HepG2 (cell line): ENCODE results near the gene NRK. TPM values are rescaled to one million over a fixed set of nuclear protein-coding genes. Genes with fewer than 3 reads are reported as not detected.

ENCODE experiments used
- ATAC-seq: fragments of 200-7000 bp; cut with Tn5 transposase; 3 replicates; pipeline ENCODE4 v1.9.1; 2020; ENCODE audit warnings: mild to moderate bottlenecking, moderate library complexity
- BruUV-seq: library from RNA; stranded (reverse); fragments of 400-500 nt; replicated peaks from 2 replicates; lab custom pipeline; 2021; lab: Mats Ljungman, UMichigan
- CTCF ChIA-PET: fragments of 300-600 bp; formaldehyde crosslinking; extraction: SDS; loops from one replicate; lab custom pipeline; 2021; ENCODE audit warnings: low total read pairs, inconsistent platforms, low intra/inter-chr PET ratio; lab: Yijun Ruan, JAX
- POLR2A ChIA-PET: fragments of 350-600 bp; sonication (Branson Sonifier 250); formaldehyde crosslinking; loops from one replicate; lab custom pipeline; 2020; ENCODE audit warnings: antibody characterized with exemption, inconsistent platforms; lab: Yijun Ruan, JAX
- DNase-seq: peaks from one replicate; pipeline ENCODE4 v3.0.0-alpha.2; 2015; ENCODE audit warnings: low spot score
- FAIRE-seq: peaks from 3 replicates; lab custom pipeline; 2011; peaks lifted over from hg19 to GRCh38; lab: Jason Lieb, UNC
- H2AFZ ChIP-seq: one replicate; pipeline ENCODE4 v1.6.1; 2011; ENCODE audit warnings: low read length, inconsistent platforms
- H3K27ac ChIP-seq: fragments of 300-600 bp; 3 replicates; pipeline ENCODE4 v1.8.0; 2011; ENCODE audit warnings: mixed run types, mild to moderate bottlenecking, mixed read lengths, low read length, inconsistent platforms; ENCODE audit not compliant: insufficient read depth; ENCODE audit errors: extremely low read length
- H3K27me3 ChIP-seq, 2 experiments: fragments of 200-600 bp in 1 of 2; 2 replicates in 1 of 2; 3 replicates in 1 of 2; pipeline versions ENCODE4 v1.6.0 to v1.8.0; 2011; ENCODE audit warnings: low read length in 2 of 2, mild to moderate bottlenecking in 2 of 2, moderate library complexity in 2 of 2, inconsistent platforms in 1 of 2; ENCODE audit not compliant: insufficient read depth in 2 of 2, control insufficient read depth in 1 of 2
- H3K36me3 ChIP-seq, 2 experiments: fragments of 200-600 bp in 1 of 2; replicated peaks in 1 of 2; 2 replicates in 1 of 2; 3 replicates in 1 of 2; pipeline versions ENCODE4 v1.5.1 to v1.8.0; 2011; ENCODE audit warnings: low read length in 2 of 2, inconsistent platforms in 1 of 2; ENCODE audit not compliant: insufficient read depth in 2 of 2, control insufficient read depth in 1 of 2
- H3K4me1 ChIP-seq: 2 replicates; pipeline ENCODE4 v1.5.1; 2012; ENCODE audit warnings: low read length, inconsistent platforms; ENCODE audit not compliant: insufficient read depth
- H3K4me2 ChIP-seq: 2 replicates; pipeline ENCODE4 v1.6.0; 2011; ENCODE audit warnings: low read depth, low read length, inconsistent platforms
- H3K4me3 ChIP-seq, 3 experiments: fragments of 200-600 bp in 1 of 3; sonication (generic), shearing (Covaris generic) in 1 of 3; replicated peaks in 1 of 3; 2 replicates each; pipeline ENCODE4 v1.5.1; 2011 to 2016; ENCODE audit warnings: low read length in 3 of 3, inconsistent platforms in 2 of 3, low read depth in 2 of 3, mild to moderate bottlenecking in 2 of 3, control low read depth in 1 of 3, mixed read lengths in 1 of 3; ENCODE audit not compliant: insufficient read depth in 1 of 3
- H3K79me2 ChIP-seq: one replicate; pipeline ENCODE4 v1.6.1; 2011; ENCODE audit warnings: low read length, inconsistent platforms; ENCODE audit not compliant: insufficient read depth
- H3K9ac ChIP-seq: 2 replicates; pipeline ENCODE4 v1.6.0; 2011; ENCODE audit warnings: mild to moderate bottlenecking, low read depth, low read length, inconsistent platforms; ENCODE audit not compliant: insufficient read depth
- H3K9me3 ChIP-seq: 2 replicates; pipeline ENCODE4 v1.5.1; 2012; ENCODE audit warnings: mild to moderate bottlenecking, low read length
- H4K20me1 ChIP-seq: 2 replicates; pipeline ENCODE4 v1.6.0; 2011; ENCODE audit warnings: inconsistent platforms, mild to moderate bottlenecking, low read length, moderate library complexity; ENCODE audit not compliant: insufficient read depth
- CEBPB ChIP-seq: IDR thresholded peaks from 2 replicates; pipeline ENCODE4 v1.6.1; 2011; ENCODE audit warnings: low read depth, low read length, improper control_type of control experiment, borderline replicate concordance
- KDM2A ChIP-seq: sonication (generic); formaldehyde crosslinking; IDR thresholded peaks from 2 replicates; pipeline ENCODE4 v1.4.0; 2020; ENCODE audit warnings: low read depth, missing genetic modification reagents, borderline replicate concordance
- NPAS2 ChIP-seq: sonication (generic); formaldehyde crosslinking; IDR thresholded peaks from 2 replicates; pipeline ENCODE4 v1.8.0; 2022; ENCODE audit warnings: mild to moderate bottlenecking, missing genetic modification reagents, borderline replicate concordance
- RFXANK ChIP-seq: IDR thresholded peaks from 2 replicates; pipeline ENCODE4 v1.6.1; 2016
- ZNF232 ChIP-seq: sonication (generic); formaldehyde crosslinking; IDR thresholded peaks from 2 replicates; pipeline ENCODE4 v1.4.0; 2020; ENCODE audit warnings: missing genetic modification reagents, borderline replicate concordance
- ZNF597 ChIP-seq: sonication (generic); formaldehyde crosslinking; IDR thresholded peaks from 2 replicates; pipeline ENCODE4 v1.5.0; 2020; ENCODE audit warnings: missing genetic modification reagents
- WGBS: methylation state at CpG from one replicate; pipeline ENCODE4 v1.1.6; 2017; ENCODE audit warnings: low lambda C conversion rate; 5-methylcytosine and 5-hydroxymethylcytosine counted together
- in situ Hi-C: cut with HindIII; loops from 2 replicates; pipeline ENCODE4 v1.10.0; 2017; ENCODE audit warnings: low pct_unique_long_range_greater_than_20kb; ENCODE audit not compliant: extremely low pct_ligation_motif_present
- intact Hi-C: fragments of 100-400 bp; cut with micrococcal nuclease; formaldehyde crosslinking; loops from one replicate; pipeline ENCODE4 v1.10.0; 2022; ENCODE audit not compliant: unreplicated experiment
- polyA plus RNA-seq, 8 experiments: library from polyadenylated mRNA; depleted of rRNA in 3 of 8; stranded (reverse) in 7 of 8; unstranded in 1 of 8; fragments of >200 nt; fragmentation: Illumina TruSeq in 4 of 8; extraction: Trizol in 4 of 8; gene quantifications; 2 replicates each; pipeline versions ENCODE4 v1.2.1 to v1.2.3, GENCODE V29; 2011 to 2016; ENCODE audit warnings: low read depth in 4 of 8, missing spikeins in 1 of 8, mixed read lengths in 1 of 8; ENCODE audit not compliant: insufficient read depth in 1 of 8
- total RNA-seq, 5 experiments: library from RNA; depleted of rRNA; stranded (reverse); fragments of >200 nt; fragmentation: Illumina TruSeq; extraction: Trizol; gene quantifications; 2 replicates each; pipeline ENCODE4 v1.2.3, GENCODE V29; 2016; ENCODE audit warnings: low read depth in 1 of 5

The NRK gene
- total and polyA plus RNA-seq, 2 of the 13 experiments (the other 11 are each of a cell fraction or from before 2014, with no cell fraction given), result not detected

GRCh38 chrX:105969487-105969886 lies 147.1 kb downstream of the NRK start (continued):
- no peak for TF ChIP-seq NPAS2 (CRISPR knock-in tag)
- no peak for TF ChIP-seq ZNF232
- no peak for TF ChIP-seq RFXANK (CRISPR knock-in tag)
- no peak for TF ChIP-seq KDM2A

GRCh38 chrX:105972690-105973386 lies 150.5 kb downstream of the NRK start:
- Histone ChIP-seq H3K9ac (no peak overlapping the region), H3K27ac (no peak overlapping the region), H3K4me1 (peaks cover 12% of the 10 kb centered on the region), H3K4me3 (peak overlapping the region in 1 of 3 experiments; percentile 23; a peak in 1 of 6 replicates), H3K4me2 (peak overlapping the region; percentile 57), H2AFZ (no peak overlapping the region), H4K20me1 (no peaks in the 10 kb centered on the region), H3K36me3 (no peaks in the 10 kb centered on the region), H3K9me3 (no peaks in the 10 kb centered on the region), H3K27me3 (no peaks in the 10 kb centered on the region), H3K79me2 (no peaks in the 10 kb centered on the region)
- FAIRE-seq, result no peak
- WGBS, result 82% methylated on average over 1 of the region's 3 CpGs
- peak; percentile 14 for DNase-seq
- POLR2A ChIA-PET, result no interaction called here
- CTCF ChIA-PET, result no interaction called here
- in situ Hi-C loops, result no loop called here
- no peak for TF ChIP-seq CEBPB
- TF ChIP-seq ZNF597 (CRISPR knock-in tag), result no peak
- peak; percentile 77 for ATAC-seq
- BruUV-seq, result no TSS peak
- intact Hi-C loops, result no loop called here
